Activated CD8-positive, alpha-beta memory T cell treated with anti-CD3 and anti-CD28 coated beads for 36 hours (primary cell): Measurements from ENCODE around the gene ME3. TPM values are rescaled to one million over a fixed set of nuclear protein-coding genes. Genes with fewer than 3 reads are reported as not detected.

Experiments used
- CTCF ChIA-PET: fragments of 350-600 bp; sonication (Branson Sonifier 250); formaldehyde crosslinking; loops from one replicate; lab custom pipeline; 2021; ENCODE audit warnings: antibody characterized with exemption; lab: Charles Lee
- POLR2A ChIA-PET: fragments of 350-600 bp; sonication (Branson Sonifier 250); formaldehyde crosslinking; loops from one replicate; lab custom pipeline; 2021; ENCODE audit warnings: antibody characterized with exemption; lab: Charles Lee
- total RNA-seq, 2 experiments: library from RNA; stranded (reverse); gene quantifications; one replicate each; pipeline ENCODE4 v1.2.3, GENCODE V29; 2021

ME3 gene
- 1 to 10 TPM; 1.8 TPM for total RNA-seq

GRCh38 chr11:86672007-86672621 lies at the start of gene ME3:
Gene ME3, minus strand, starts transcription at chr11:86672616.
- ChIA-PET POLR2A (no interaction called here), CTCF (no interaction called here)

- ChIA-PET CTCF (no interaction called here), POLR2A (no interaction called here)
Observed at GRCh38 chr11:86722006-86722405, 49.6 kb upstream of the ME3 start.

- POLR2A ChIA-PET = no interaction called here
- CTCF ChIA-PET = no interaction called here
Observed at GRCh38 chr11:86720546-86720945, 48.1 kb upstream of the ME3 start.

- ChIA-PET CTCF (interaction anchor here (1.1 kb wide), 1 partner anchor 12 kb away, joined by 3 read pairs; no protein-coding TSS in a partner anchor), POLR2A (no interaction called here)
Observed at GRCh38 chr11:86719781-86720463, 47.5 kb upstream of the ME3 start.

- ChIA-PET POLR2A (no interaction called here), CTCF (interaction anchor here (1.1 kb wide), 1 partner anchor 11 kb away, joined by 3 read pairs; no protein-coding TSS in a partner anchor)
Observed at GRCh38 chr11:86718999-86719398, 46.6 kb upstream of the ME3 start.

GRCh38 chr11:86718521-86718920 lies 46.1 kb upstream of the ME3 start:
- ChIA-PET POLR2A (no interaction called here), CTCF (interaction anchor here (1.1 kb wide), 1 partner anchor 11 kb away, joined by 3 read pairs; no protein-coding TSS in a partner anchor)

GRCh38 chr11:86717817-86718501 lies 45.5 kb upstream of the ME3 start:
- ChIA-PET CTCF (no interaction called here), POLR2A (no interaction called here)

- POLR2A ChIA-PET = no interaction called here
- CTCF ChIA-PET = no interaction called here
Observed at GRCh38 chr11:86715611-86716010, 43.2 kb upstream of the ME3 start.

GRCh38 chr11:86713552-86713951 lies 41.1 kb upstream of the ME3 start:
- POLR2A ChIA-PET = no interaction called here

GRCh38 chr11:86710936-86711335 lies 38.5 kb upstream of the ME3 start:
- CTCF ChIA-PET = no interaction called here
- POLR2A ChIA-PET = no interaction called here

More at GRCh38 chr11:86713552-86713951, 41.1 kb upstream of the ME3 start:
- CTCF ChIA-PET = no interaction called here

GRCh38 chr11:86708669-86709068 lies 36.3 kb upstream of the ME3 start:
- ChIA-PET POLR2A (no interaction called here), CTCF (no interaction called here)

- ChIA-PET CTCF (no interaction called here), POLR2A (no interaction called here)
Observed at GRCh38 chr11:86706338-86707131, 34.1 kb upstream of the ME3 start.

GRCh38 chr11:86704710-86705109 lies 32.3 kb upstream of the ME3 start:
- CTCF ChIA-PET = no interaction called here
- POLR2A ChIA-PET = no interaction called here

- POLR2A ChIA-PET = no interaction called here
- CTCF ChIA-PET = no interaction called here
Observed at GRCh38 chr11:86703987-86704386, 31.6 kb upstream of the ME3 start.

GRCh38 chr11:86702220-86702983 lies 30.0 kb upstream of the ME3 start:
- POLR2A ChIA-PET = no interaction called here
- CTCF ChIA-PET = no interaction called here

GRCh38 chr11:86699040-86699791 lies 26.8 kb upstream of the ME3 start:
- CTCF ChIA-PET = no interaction called here
- POLR2A ChIA-PET = no interaction called here

GRCh38 chr11:86698639-86699038 lies 26.2 kb upstream of the ME3 start:
- POLR2A ChIA-PET = no interaction called here
- CTCF ChIA-PET = no interaction called here

- ChIA-PET POLR2A (no interaction called here), CTCF (no interaction called here)
Observed at GRCh38 chr11:86696451-86696850, 24.0 kb upstream of the ME3 start.
